ENCODE results near the gene NLRP6.
"Not testable (repeated sequence)": the region's sequence is repeated elsewhere in the genome, so short reads cannot be mapped to it uniquely, and the experiment has no call there.

NLRP6 gene

GRCh38 chr11:282171-282570 lies 4.0 kb downstream of the NLRP6 start:
- DNase-seq (ENCODE audit: low read depth): no peak

- DNase-seq (ENCODE audit: low read depth): no peak
Measured at GRCh38 chr11:282630-283360, 4.6 kb downstream of the NLRP6 start.

GRCh38 chr11:283405-284104 lies 5.3 kb downstream of the NLRP6 start:
- no peak for DNase-seq (ENCODE audit: low read depth)

GRCh38 chr11:284105-285020 lies 6.2 kb downstream of the NLRP6 start:
- DNase-seq (ENCODE audit: low read depth): no peak

GRCh38 chr11:285021-285893 lies 7.0 kb downstream of the NLRP6 start:
- no peak for DNase-seq (ENCODE audit: low read depth)

GRCh38 chr11:285894-286220 lies 7.7 kb downstream of the NLRP6 start:
- DNase-seq (ENCODE audit: low read depth): no peak

- not testable (repeated sequence) for DNase-seq (ENCODE audit: low read depth)
Measured at GRCh38 chr11:286977-287820, 9.0 kb downstream of the NLRP6 start.

GRCh38 chr11:287821-288477 lies 9.7 kb downstream of the NLRP6 start:
- no peak for DNase-seq (ENCODE audit: low read depth)

GRCh38 chr11:288478-289397 lies 10.5 kb downstream of the NLRP6 start, which contains the start of gene PGGHG:
PGGHG (plus strand) TSS chr11:289126; CDS start chr11:289817, 691 bp downstream.
- no peak for DNase-seq (ENCODE audit: low read depth)

- no peak for DNase-seq (ENCODE audit: low read depth)
Measured at GRCh38 chr11:289398-289711, 11.1 kb downstream of the NLRP6 start.

- no peak for DNase-seq (ENCODE audit: low read depth)
Measured at GRCh38 chr11:289712-290620, 11.8 kb downstream of the NLRP6 start.

GRCh38 chr11:290621-291231 lies 12.5 kb downstream of the NLRP6 start:
- no peak for DNase-seq (ENCODE audit: low read depth)

- DNase-seq (ENCODE audit: low read depth): no peak
Measured at GRCh38 chr11:291281-292210, 13.3 kb downstream of the NLRP6 start.

- DNase-seq (ENCODE audit: low read depth): no peak
Measured at GRCh38 chr11:292211-293121, 14.3 kb downstream of the NLRP6 start.

GRCh38 chr11:293271-293851 lies 15.2 kb downstream of the NLRP6 start:
- DNase-seq (ENCODE audit: low read depth): no peak

Data from GM04504 (cell line).